CD14-positive monocyte (primary cell): ENCODE measurements around the gene ACKR2. TPM values are rescaled to one million over a fixed set of nuclear protein-coding genes. Genes with fewer than 3 reads are reported as not detected.

ENCODE experiments used
- DNase-seq, 3 donors: peaks; one replicate each; pipeline ENCODE4 v3.0.0-alpha.2; 2011 to 2022
- H2AFZ ChIP-seq: 2 replicates; pipeline ENCODE4 v1.6.0; 2012; ENCODE audit warnings: mild to moderate bottlenecking, low read depth, low read length, inconsistent platforms; ENCODE audit not compliant: insufficient read depth, poor library complexity, severe bottlenecking
- H3K27ac ChIP-seq, 2 donors: 1 replicate in 1 of 2; 2 replicates in 1 of 2; pipeline ENCODE4 v1.5.1; 2012 to 2013; ENCODE audit warnings: low read length in 2 of 2, control low read depth in 1 of 2, inconsistent platforms in 1 of 2, low read depth in 1 of 2, mild to moderate bottlenecking in 1 of 2
- H3K27me3 ChIP-seq, 2 donors: one replicate each; pipeline versions ENCODE4 v1.6.0 to v1.6.1; 2011 to 2013; ENCODE audit warnings: low read length in 2 of 2; ENCODE audit not compliant: control insufficient read depth in 2 of 2, insufficient read depth in 2 of 2
- H3K36me3 ChIP-seq, 2 donors: replicated peaks in 1 of 2; 1 replicate in 1 of 2; 2 replicates in 1 of 2; pipeline versions ENCODE4 v1.5.1 to v1.6.1; 2012 to 2013; ENCODE audit warnings: low read length in 2 of 2, control low read depth in 1 of 2, inconsistent platforms in 1 of 2, mild to moderate bottlenecking in 1 of 2; ENCODE audit not compliant: insufficient read depth in 2 of 2, control insufficient read depth in 1 of 2
- H3K4me1 ChIP-seq, 2 donors: 1 replicate in 1 of 2; 2 replicates in 1 of 2; pipeline versions ENCODE4 v1.5.1 to v1.6.1; 2012 to 2013; ENCODE audit warnings: low read length in 2 of 2, control low read depth in 1 of 2, inconsistent platforms in 1 of 2, mild to moderate bottlenecking in 1 of 2, moderate library complexity in 1 of 2; ENCODE audit not compliant: insufficient read depth in 2 of 2, control insufficient read depth in 1 of 2
- H3K4me2 ChIP-seq: replicated peaks from 2 replicates; pipeline ENCODE3; 2012; ENCODE audit warnings: low read length, moderate library complexity, mild to moderate bottlenecking; ENCODE audit not compliant: poor library complexity, severe bottlenecking; ENCODE audit errors: extremely low read depth
- H3K4me3 ChIP-seq, 3 experiments: fragments of 200-600 bp in 1 of 3; sonication (generic) in 1 of 3; replicated peaks in 1 of 3; 1 replicate in 2 of 3; 2 replicates in 1 of 3; pipeline ENCODE4 v1.5.1; 2011 to 2013; ENCODE audit warnings: low read length in 3 of 3, mild to moderate bottlenecking in 3 of 3, control low read depth in 2 of 3, low read depth in 2 of 3, inconsistent platforms in 1 of 3, moderate library complexity in 1 of 3
- H3K79me2 ChIP-seq: 2 replicates; pipeline ENCODE4 v1.6.0; 2012; ENCODE audit warnings: mild to moderate bottlenecking, control low read depth, inconsistent platforms, low read length, moderate library complexity; ENCODE audit not compliant: insufficient read depth
- H3K9ac ChIP-seq: 2 replicates; pipeline ENCODE4 v1.6.0; 2017; ENCODE audit warnings: low read length, mild to moderate bottlenecking; ENCODE audit not compliant: insufficient read depth, poor library complexity, severe bottlenecking
- H3K9me3 ChIP-seq, 2 donors: replicated peaks in 1 of 2; 1 replicate in 1 of 2; 2 replicates in 1 of 2; pipeline versions ENCODE4 v1.5.1 to v1.6.1; 2012 to 2013; ENCODE audit warnings: low read length in 2 of 2, control low read depth in 1 of 2; ENCODE audit not compliant: control insufficient read depth in 1 of 2, insufficient read depth in 1 of 2
- H4K20me1 ChIP-seq: 2 replicates; pipeline ENCODE4 v1.6.0; 2012; ENCODE audit warnings: mild to moderate bottlenecking, low read length, control low read depth, moderate library complexity; ENCODE audit not compliant: insufficient read depth
- H3K27ac Mint-ChIP-seq, 7 donors: one replicate each; pipeline ENCODE4 v1.8.0; 2020; ENCODE audit warnings: mild to moderate bottlenecking in 7 of 7, mixed read lengths in 7 of 7, moderate library complexity in 6 of 7, inconsistent platforms in 2 of 7
- H3K27me3 Mint-ChIP-seq, 3 donors: one replicate each; pipeline ENCODE4 v1.8.0; 2021 to 2022; ENCODE audit warnings: low read depth in 3 of 3, mild to moderate bottlenecking in 3 of 3, mixed read lengths in 3 of 3, moderate library complexity in 3 of 3, inconsistent platforms in 1 of 3
- H3K36me3 Mint-ChIP-seq, 2 donors: one replicate each; pipeline ENCODE4 v1.8.0; 2020; ENCODE audit warnings: mixed read lengths in 2 of 2, inconsistent platforms in 1 of 2, mild to moderate bottlenecking in 1 of 2
- H3K4me1 Mint-ChIP-seq: one replicate; pipeline ENCODE4 v1.8.0; 2020; ENCODE audit warnings: mild to moderate bottlenecking, mixed read lengths
- H3K4me3 Mint-ChIP-seq, 2 donors: one replicate each; pipeline ENCODE4 v1.8.0; 2020; ENCODE audit warnings: mild to moderate bottlenecking in 2 of 2, mixed read lengths in 2 of 2, moderate library complexity in 1 of 2
- H3K9me3 Mint-ChIP-seq, 7 donors: one replicate each; pipeline ENCODE4 v1.8.0; 2020 to 2022; ENCODE audit warnings: mixed read lengths in 7 of 7, mild to moderate bottlenecking in 6 of 7, moderate library complexity in 6 of 7, inconsistent platforms in 2 of 7
- WGBS: methylation state at CpG from one replicate; pipeline ENCODE4 v1.1.5; 2013; ENCODE audit warnings: missing lambda C conversion rate; ENCODE audit not compliant: insufficient coverage; 5-methylcytosine and 5-hydroxymethylcytosine counted together
- intact Hi-C, 2 donors: fragments of 100-400 bp; cut with micrococcal nuclease; formaldehyde crosslinking; loops; one replicate each; pipeline versions ENCODE4 v1.15.0 to v1.15.1; 2023
- polyA plus RNA-seq, 3 donors: library from polyadenylated mRNA; depleted of rRNA in 1 of 3; unstranded in 2 of 3; stranded (reverse) in 1 of 3; fragments of 300-500 nt in 2 of 3; fragments of >200 nt in 1 of 3; fragmentation: Illumina TruSeq in 2 of 3; gene quantifications; 1 replicate in 2 of 3; 2 replicates in 1 of 3; pipeline ENCODE4 v1.2.3, GENCODE V29; 2012 to 2021
- TF ChIP-seq, protein P1 (sequence below): fragments of 200-600 bp; IDR thresholded peaks from one replicate; pipeline ENCODE4 v1.8.0; 2022; ENCODE audit warnings: antibody characterized with exemption, mild to moderate bottlenecking

Gene ACKR2
- polyA plus RNA-seq, 3 donors, result 0.49 TPM; not detected in 2

DNA sequence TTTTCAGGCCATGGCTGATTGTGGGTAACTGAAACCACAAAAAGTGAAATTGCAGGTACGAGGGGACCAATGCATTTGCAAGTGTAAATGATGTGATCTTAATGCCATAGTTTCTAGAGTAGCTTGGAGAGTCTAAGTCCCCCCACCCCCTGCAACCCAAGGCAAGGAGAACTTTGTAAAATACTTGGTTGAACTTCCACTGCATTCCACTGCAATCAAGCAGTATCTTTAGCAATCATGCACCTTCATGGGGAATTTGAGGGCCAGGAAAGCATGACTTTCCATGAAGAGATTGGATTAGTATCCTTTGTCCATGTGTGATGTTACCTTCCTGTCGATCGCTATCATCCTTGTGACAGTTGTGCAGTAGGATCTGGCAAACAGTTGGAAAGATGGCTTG is 77.8 kb downstream of the ACKR2 start:
- Histone ChIP-seq H3K4me1 (no peaks in the 10 kb centered on the region), H3K9ac (no peak overlapping the region), H3K9me3 (no peaks in the 10 kb centered on the region), H3K27ac (no peak overlapping the region), H3K4me2 (no peak overlapping the region), H3K79me2 (no peaks in the 10 kb centered on the region), H4K20me1 (no peaks in the 10 kb centered on the region), H3K36me3 (no peaks in the 10 kb centered on the region), H2AFZ (no peak overlapping the region), H3K4me3 (no peak overlapping the region), H3K27me3 (no peaks in the 10 kb centered on the region)
- Mint-ChIP-seq H3K36me3 (no peaks in the 10 kb centered on the region), H3K9me3 (peaks cover 0 to 3% (median 0%) of the 10 kb centered on the region in 7 donors), H3K27me3 (peaks cover 2 to 5% (median 3%) of the 10 kb centered on the region in 3 donors), H3K27ac (no peak overlapping the region), H3K4me3 (no peak overlapping the region), H3K4me1 (no peaks in the 10 kb centered on the region)
- 94% methylated on average over 2 of the region's 3 CpGs for WGBS
- DNase-seq, result no peak
- intact Hi-C loops, result no loop called here
- TF ChIP-seq, protein P1, sequence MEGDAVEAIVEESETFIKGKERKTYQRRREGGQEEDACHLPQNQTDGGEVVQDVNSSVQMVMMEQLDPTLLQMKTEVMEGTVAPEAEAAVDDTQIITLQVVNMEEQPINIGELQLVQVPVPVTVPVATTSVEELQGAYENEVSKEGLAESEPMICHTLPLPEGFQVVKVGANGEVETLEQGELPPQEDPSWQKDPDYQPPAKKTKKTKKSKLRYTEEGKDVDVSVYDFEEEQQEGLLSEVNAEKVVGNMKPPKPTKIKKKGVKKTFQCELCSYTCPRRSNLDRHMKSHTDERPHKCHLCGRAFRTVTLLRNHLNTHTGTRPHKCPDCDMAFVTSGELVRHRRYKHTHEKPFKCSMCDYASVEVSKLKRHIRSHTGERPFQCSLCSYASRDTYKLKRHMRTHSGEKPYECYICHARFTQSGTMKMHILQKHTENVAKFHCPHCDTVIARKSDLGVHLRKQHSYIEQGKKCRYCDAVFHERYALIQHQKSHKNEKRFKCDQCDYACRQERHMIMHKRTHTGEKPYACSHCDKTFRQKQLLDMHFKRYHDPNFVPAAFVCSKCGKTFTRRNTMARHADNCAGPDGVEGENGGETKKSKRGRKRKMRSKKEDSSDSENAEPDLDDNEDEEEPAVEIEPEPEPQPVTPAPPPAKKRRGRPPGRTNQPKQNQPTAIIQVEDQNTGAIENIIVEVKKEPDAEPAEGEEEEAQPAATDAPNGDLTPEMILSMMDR, result no peak

DNA sequence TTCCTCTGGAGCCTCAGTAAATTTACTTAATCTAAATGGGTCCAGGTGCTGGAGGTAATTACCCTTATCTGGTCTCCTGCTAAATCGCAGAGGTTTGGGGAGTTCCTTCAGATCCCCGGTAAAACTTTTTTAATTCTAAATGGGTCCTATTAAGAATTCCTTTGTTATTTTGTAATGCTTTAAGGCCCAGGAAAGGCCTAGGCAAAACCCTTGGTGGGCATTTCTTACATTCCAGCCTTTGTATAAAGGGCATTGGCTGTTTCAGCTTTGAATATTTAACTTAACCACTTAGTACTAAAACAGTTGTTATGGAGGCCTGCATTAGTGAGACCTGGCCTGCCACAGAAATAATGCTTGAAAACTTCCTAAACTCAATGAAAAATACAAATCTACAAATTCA is 81.8 kb downstream of the ACKR2 start:
- no peak overlapping the region for H3K27ac ChIP-seq
- TF ChIP-seq, protein P1, result no peak
- intact Hi-C loops, result no loop called here
- H3K79me2 ChIP-seq, result no peaks in the 10 kb centered on the region
- Mint-ChIP-seq H3K9me3 (peaks cover 0 to 3% (median 0%) of the 10 kb centered on the region in 7 donors), H3K4me1 (peaks cover 2% of the 10 kb centered on the region), H3K36me3 (no peaks in the 10 kb centered on the region), H3K27me3 (peaks cover 3 to 12% (median 4%) of the 10 kb centered on the region in 3 donors), H3K4me3 (no peak overlapping the region), H3K27ac (no peak overlapping the region)
- H3K4me2 ChIP-seq, result no peak overlapping the region
- H3K4me1 ChIP-seq, result no peaks in the 10 kb centered on the region
- H4K20me1 ChIP-seq, result no peaks in the 10 kb centered on the region
- H2AFZ ChIP-seq, result no peak overlapping the region
- no peaks in the 10 kb centered on the region for H3K27me3 ChIP-seq
- no peaks in the 10 kb centered on the region for H3K36me3 ChIP-seq
- no peak for DNase-seq
- H3K4me3 ChIP-seq, result no peak overlapping the region
- WGBS, result no CpG with 5 or more reads among the region's 2 CpGs
- no peak overlapping the region for H3K9ac ChIP-seq
- H3K9me3 ChIP-seq, result no peaks in the 10 kb centered on the region
